Measurements from ENCODE around the gene TMEM258. TPM values are rescaled to one million over a fixed set of nuclear protein-coding genes. Genes with fewer than 3 reads are reported as not detected.

Gene TMEM258
- total and polyA plus RNA-seq, 10 donors = 52.4 to 185 (median 80.0) TPM

DNA sequence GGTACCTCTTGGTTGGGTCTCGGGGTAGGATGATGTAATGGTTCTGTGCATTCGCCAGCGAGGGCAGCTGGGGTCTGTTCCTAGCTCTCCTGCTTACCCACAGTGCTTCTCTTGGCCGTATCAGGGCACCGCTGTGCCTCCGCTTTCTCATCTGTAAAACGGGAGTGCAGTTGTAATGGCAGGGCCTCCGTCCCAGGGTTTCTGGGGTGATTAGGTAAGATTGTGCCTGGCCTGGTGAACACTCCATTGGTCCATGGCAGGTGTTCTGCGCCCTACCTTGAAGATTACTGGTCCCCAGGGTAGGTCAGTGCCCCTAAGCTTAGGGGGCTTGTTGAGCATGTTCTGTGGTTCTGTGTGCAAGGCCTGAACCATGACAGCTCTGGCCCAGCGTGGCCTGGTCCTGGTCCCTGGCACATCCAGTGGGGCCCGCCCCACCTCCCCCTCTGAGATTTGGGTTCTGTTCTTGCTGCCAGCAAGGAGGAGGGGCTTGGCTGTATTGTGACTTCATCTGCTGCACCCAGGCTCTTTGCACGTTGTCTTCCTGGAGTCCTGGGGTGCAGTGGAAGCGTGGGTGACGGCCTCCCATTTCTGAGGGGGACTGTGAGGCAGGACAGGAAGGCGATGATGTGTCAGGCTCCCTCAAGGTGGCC, 35.1 kb downstream of the TMEM258 start:
- 84 to 92% (median 91%) methylated on average over 13 to 15 of the region's 15 CpGs for WGBS, 5 donors
- intact Hi-C loops (cut with DNase I; ENCODE audit: low total_unique reads) = no loop called here

DNA sequence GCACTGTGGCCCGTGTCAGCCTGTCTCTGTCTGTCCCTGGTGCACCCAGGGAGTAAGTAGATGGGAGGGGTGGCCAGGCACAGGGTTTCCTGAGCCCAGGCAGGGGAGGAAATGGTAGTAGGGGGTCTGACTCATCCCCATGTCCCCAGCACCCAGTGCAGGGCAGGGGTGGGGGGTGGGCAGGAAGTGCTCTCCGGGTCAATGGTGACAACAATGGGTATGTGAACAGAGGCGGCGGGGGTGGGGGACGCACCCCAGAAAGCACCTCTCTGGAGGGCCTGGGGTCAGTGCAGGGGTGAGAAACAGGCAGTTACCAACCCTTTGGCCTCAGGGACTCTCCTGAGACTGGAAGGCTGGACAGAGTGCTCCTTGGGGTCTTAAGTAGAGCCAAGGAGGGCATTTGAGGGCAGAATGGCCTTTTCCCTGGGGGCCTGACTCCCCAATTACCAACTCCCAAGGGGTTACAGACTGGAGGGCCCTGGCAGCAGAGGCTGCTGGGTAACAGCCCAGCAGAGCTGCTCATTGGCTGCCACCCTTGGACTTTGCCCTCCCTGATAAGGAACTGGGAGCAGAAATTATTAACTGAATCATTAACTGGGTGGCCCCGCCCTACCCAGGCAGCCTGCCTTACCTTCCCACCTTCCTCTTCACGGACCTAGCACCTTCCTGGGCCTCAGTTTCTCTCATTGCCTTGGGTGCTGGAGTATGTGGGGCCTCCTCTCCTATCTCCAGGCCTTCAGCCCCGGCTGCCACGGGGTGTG, 35.8 kb downstream of the TMEM258 start:
- DNase-seq = no peak
- no peak overlapping the region for H3K27ac ChIP-seq

More for the DNA sequence above, 35.1 kb downstream of the TMEM258 start:
- H3K27me3 ChIP-seq (replicated peaks in 1 of 7) = peaks cover 0 to 35% (median 8%) of the 10 kb centered on the region in 7 donors
- TF ChIP-seq POLR2A (IDR thresholded peaks at IDR 0.05) (no peak), POLR2AphosphoS5 (IDR thresholded peaks at IDR 0.05) (no peak)
- TF ChIP-seq, protein P1, sequence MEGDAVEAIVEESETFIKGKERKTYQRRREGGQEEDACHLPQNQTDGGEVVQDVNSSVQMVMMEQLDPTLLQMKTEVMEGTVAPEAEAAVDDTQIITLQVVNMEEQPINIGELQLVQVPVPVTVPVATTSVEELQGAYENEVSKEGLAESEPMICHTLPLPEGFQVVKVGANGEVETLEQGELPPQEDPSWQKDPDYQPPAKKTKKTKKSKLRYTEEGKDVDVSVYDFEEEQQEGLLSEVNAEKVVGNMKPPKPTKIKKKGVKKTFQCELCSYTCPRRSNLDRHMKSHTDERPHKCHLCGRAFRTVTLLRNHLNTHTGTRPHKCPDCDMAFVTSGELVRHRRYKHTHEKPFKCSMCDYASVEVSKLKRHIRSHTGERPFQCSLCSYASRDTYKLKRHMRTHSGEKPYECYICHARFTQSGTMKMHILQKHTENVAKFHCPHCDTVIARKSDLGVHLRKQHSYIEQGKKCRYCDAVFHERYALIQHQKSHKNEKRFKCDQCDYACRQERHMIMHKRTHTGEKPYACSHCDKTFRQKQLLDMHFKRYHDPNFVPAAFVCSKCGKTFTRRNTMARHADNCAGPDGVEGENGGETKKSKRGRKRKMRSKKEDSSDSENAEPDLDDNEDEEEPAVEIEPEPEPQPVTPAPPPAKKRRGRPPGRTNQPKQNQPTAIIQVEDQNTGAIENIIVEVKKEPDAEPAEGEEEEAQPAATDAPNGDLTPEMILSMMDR (IDR thresholded peaks at IDR 0.05 in 8 of 11, conservative IDR thresholded peaks at IDR 0.05 in 3 of 11) = no peak
- H3K9me3 ChIP-seq = no peaks in the 10 kb centered on the region
- no peaks in the 10 kb centered on the region for H3K36me3 ChIP-seq
- H3K4me3 ChIP-seq = no peak overlapping the region
- H3K27ac ChIP-seq = no peak overlapping the region
- H3K4me1 ChIP-seq = peaks cover 0 to 17% (median 9%) of the 10 kb centered on the region in 6 donors
- DNase-seq = no peak

DNA sequence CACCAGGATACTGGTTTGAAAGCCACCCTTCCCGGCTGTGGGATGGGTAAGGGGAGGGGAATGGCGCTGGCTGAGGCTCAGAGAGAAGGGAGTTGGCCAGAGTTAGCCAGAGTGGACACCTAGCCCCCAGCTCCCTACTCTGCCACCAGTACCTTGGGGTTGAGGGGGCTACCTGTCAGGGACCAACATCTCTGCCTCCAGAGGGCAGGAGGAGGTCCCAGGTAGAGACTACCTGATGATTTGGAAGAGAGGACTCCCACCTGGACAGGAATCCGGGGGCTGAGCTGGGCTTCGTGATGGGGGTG, 36.3 kb downstream of the TMEM258 start:
- DNase-seq = no peak
- peaks cover 0 to 35% (median 14%) of the 10 kb centered on the region in 7 donors for H3K27me3 ChIP-seq (replicated peaks in 1 of 7)
- 62 to 93% (median 81%) methylated on average over 2 to 4 of the region's 4 CpGs for whole genome bisulfite sequencing, 5 donors
- H3K36me3 ChIP-seq = no peaks in the 10 kb centered on the region
- no peak overlapping the region for H3K4me3 ChIP-seq
- no peaks in the 10 kb centered on the region for H3K9me3 ChIP-seq
- no peak for TF ChIP-seq POLR2A (IDR thresholded peaks at IDR 0.05)
- TF ChIP-seq POLR2AphosphoS5 (IDR thresholded peaks at IDR 0.05) = no peak
- TF ChIP-seq, protein P1 (IDR thresholded peaks at IDR 0.05 in 8 of 11, conservative IDR thresholded peaks at IDR 0.05 in 3 of 11) = no peak
- intact Hi-C loops (cut with DNase I; ENCODE audit: low total_unique reads) = no loop called here
- no peak overlapping the region for H3K27ac ChIP-seq
- H3K4me1 ChIP-seq = peaks cover 0 to 22% (median 14%) of the 10 kb centered on the region in 6 donors

More for the DNA sequence above, 35.8 kb downstream of the TMEM258 start:
- H3K4me3 ChIP-seq = no peak overlapping the region
- H3K36me3 ChIP-seq = no peaks in the 10 kb centered on the region
- H3K4me1 ChIP-seq = peaks cover 0 to 22% (median 14%) of the 10 kb centered on the region in 6 donors
- intact Hi-C loops (cut with DNase I; ENCODE audit: low total_unique reads) = no loop called here
- 58 to 80% (median 65%) methylated on average over 8 to 9 of the region's 9 CpGs for WGBS, 5 donors
- H3K9me3 ChIP-seq = no peaks in the 10 kb centered on the region
- TF ChIP-seq POLR2A (IDR thresholded peaks at IDR 0.05) (no peak), POLR2AphosphoS5 (IDR thresholded peaks at IDR 0.05) (no peak)
- TF ChIP-seq, protein P1 (IDR thresholded peaks at IDR 0.05 in 8 of 11, conservative IDR thresholded peaks at IDR 0.05 in 3 of 11) = no peak
- H3K27me3 ChIP-seq (replicated peaks in 1 of 7) = peaks cover 0 to 35% (median 13%) of the 10 kb centered on the region in 7 donors
